ENCODE data around the gene ZNFX1.

Gene ZNFX1

DNA sequence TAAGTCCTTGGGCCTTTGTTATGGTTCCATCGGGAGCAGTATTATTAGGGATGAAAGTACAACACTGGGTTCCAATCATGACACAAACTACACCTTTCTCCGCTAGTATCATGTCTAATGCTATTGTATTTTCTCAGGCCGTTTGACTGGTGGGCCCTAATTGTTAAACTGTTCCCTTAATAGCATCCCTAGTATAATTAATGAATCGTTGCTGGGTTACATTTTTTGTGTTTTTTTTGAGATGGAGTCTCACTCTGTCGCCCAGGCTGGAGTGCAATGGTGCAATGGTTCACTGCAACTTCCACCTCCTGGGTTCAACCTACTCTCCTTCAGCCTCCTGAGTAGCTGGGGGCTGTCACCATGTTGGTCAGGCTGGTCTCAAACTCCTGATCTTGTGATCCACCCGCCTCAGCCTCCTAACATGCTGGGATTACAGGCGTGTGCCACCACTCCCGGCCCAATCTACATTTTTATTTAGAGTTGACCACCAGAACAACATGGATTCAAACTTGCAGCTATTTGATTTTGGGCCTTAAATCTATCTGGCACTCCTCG lies 4.1 kb upstream of the ZNFX1 start:
- peaks cover 84% of the 10 kb centered on the region for H3K36me3 ChIP-seq
- peaks cover 9% of the 10 kb centered on the region for H3K4me1 ChIP-seq
- peak overlapping the region; percentile 97 for H3K4me3 ChIP-seq (ENCODE audit: low read depth, low read length)
- no peaks in the 10 kb centered on the region for H3K9me3 ChIP-seq
- DNase-seq: no peak
- no peaks in the 10 kb centered on the region for H3K27me3 ChIP-seq
- TF ChIP-seq, protein P1, sequence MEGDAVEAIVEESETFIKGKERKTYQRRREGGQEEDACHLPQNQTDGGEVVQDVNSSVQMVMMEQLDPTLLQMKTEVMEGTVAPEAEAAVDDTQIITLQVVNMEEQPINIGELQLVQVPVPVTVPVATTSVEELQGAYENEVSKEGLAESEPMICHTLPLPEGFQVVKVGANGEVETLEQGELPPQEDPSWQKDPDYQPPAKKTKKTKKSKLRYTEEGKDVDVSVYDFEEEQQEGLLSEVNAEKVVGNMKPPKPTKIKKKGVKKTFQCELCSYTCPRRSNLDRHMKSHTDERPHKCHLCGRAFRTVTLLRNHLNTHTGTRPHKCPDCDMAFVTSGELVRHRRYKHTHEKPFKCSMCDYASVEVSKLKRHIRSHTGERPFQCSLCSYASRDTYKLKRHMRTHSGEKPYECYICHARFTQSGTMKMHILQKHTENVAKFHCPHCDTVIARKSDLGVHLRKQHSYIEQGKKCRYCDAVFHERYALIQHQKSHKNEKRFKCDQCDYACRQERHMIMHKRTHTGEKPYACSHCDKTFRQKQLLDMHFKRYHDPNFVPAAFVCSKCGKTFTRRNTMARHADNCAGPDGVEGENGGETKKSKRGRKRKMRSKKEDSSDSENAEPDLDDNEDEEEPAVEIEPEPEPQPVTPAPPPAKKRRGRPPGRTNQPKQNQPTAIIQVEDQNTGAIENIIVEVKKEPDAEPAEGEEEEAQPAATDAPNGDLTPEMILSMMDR (IDR thresholded peaks at IDR 0.05; ENCODE audit: low read depth, low read length): no peak

DNA sequence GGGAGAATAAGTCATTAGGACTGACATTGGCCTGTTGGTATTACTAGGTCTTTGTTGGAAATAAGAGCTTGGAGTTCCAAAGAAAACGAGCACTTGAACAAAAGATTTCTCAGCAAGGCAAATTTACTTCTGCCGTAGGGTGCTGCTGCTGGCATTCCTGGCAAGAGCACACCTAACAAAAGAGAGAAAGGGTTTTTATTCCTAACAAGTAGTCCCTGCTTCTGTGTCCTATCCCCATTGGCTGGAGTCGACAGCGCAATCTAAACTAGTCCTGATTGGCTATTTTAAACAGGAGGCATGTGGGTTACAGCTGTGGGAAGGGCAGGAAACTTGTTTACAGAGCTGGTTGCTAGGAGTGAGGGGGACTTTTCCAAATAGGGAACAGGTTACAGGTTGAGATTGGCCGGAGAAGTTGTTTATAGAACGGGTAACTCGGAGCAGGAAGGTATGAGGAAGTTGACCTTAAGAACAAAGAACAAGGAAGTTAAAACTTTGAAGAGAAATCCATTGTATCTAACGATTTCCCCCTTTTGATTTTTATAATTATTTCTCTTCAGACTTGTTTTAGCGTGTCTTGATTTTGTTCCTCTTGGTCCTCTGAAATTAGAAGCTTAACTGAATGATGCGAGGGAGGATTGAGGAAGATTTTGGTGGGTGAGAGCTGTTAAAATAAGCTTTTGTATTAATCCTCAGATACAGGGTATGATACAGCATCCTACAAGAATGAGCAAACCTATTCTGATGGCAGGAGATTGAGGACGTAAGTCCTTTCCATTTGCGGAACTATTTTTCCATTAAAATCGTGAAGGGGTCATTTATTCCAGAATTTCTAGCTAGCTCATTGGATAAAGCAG lies 3.4 kb upstream of the ZNFX1 start:
- Histone ChIP-seq H3K4me3 (ENCODE audit: low read depth, low read length) (peak overlapping the region; percentile 97), H3K9me3 (no peaks in the 10 kb centered on the region)
- DNase-seq: peak; percentile 47

DNA sequence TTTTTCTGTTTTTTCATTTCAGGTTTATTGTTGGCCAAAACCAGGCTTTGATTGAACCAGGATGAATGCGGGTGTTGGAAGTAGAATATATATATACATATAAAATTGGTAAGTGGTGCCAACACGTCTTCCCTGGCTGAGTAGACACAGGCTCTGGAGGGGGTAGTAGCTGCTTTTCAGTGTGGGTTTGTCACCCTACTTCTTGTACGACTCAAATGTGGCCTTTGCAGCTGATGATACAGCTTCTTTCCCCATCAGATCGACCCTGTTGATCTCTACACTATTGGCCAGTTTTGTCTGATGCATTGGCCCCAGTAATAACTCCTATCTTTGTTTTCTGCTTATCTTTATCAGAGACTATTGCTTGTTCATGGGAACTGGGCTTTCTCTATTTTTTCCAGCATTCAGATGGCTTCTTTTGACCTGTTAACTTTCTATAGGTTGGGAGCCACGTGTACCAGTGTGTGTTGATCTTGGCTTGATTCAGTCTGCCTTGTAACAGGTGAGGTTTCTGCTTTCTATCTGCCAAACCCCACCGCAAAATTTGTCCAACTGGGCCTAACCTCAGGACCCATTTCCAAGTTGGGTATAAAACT lies 2.7 kb upstream of the ZNFX1 start:
- H3K27me3 ChIP-seq: no peaks in the 10 kb centered on the region
- peaks cover 13% of the 10 kb centered on the region for H3K4me1 ChIP-seq
- TF ChIP-seq, protein P1 (IDR thresholded peaks at IDR 0.05; ENCODE audit: low read depth, low read length): no peak
- H3K4me3 ChIP-seq (ENCODE audit: low read depth, low read length): peak overlapping the region; percentile 97
- H3K36me3 ChIP-seq: peaks cover 73% of the 10 kb centered on the region
- DNase-seq: no peak
- no peaks in the 10 kb centered on the region for H3K9me3 ChIP-seq

More for the DNA sequence above, 3.4 kb upstream of the ZNFX1 start:
- H3K36me3 ChIP-seq: peaks cover 77% of the 10 kb centered on the region
- TF ChIP-seq, protein P1 (IDR thresholded peaks at IDR 0.05; ENCODE audit: low read depth, low read length): no peak
- H3K27me3 ChIP-seq: no peaks in the 10 kb centered on the region
- H3K4me1 ChIP-seq: peaks cover 8% of the 10 kb centered on the region

DNA sequence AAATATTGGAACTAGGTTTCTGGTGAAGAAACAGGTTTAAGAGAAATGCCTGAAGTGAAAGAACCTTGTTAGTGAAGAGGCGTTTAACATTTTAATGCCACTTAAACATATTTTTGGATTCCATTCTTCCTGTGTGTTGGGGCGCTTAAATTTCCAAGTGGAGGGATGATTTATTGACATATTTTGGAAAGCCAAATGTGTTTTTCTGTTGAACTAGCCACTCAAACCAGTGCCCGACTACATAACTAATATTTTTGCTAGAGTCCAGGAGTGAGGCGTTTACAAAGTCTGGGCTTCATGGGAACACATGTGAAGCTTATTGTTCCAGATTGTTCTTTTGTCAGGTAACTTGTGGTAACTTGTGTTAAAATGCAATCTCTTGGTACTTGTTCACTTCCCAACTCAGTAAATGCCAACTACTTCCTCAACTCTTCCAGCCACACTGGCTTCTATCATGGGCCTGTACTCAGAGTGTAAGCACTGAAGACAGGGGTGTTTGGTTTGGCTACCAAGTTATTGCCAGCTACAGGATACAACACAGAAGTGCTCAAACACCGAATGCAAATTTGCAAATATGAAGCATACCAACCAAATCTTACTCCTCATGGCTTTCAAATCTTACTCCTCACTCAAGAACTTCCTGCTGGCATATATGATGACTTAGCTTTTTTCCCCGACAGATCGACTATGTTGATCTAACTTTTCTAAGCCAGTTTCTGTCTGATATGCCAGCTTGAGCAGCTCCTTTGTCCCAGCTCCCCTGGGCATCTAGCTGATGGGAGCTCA lies 2.0 kb upstream of the ZNFX1 start:
- TF ChIP-seq, protein P1 (IDR thresholded peaks at IDR 0.05; ENCODE audit: low read depth, low read length): no peak
- Histone ChIP-seq H3K4me1 (peaks cover 8% of the 10 kb centered on the region), H3K4me3 (ENCODE audit: low read depth, low read length) (peak overlapping the region; percentile 97), H3K27me3 (no peaks in the 10 kb centered on the region), H3K9me3 (no peaks in the 10 kb centered on the region), H3K36me3 (peaks cover 71% of the 10 kb centered on the region)
- DNase-seq: no peak

DNA sequence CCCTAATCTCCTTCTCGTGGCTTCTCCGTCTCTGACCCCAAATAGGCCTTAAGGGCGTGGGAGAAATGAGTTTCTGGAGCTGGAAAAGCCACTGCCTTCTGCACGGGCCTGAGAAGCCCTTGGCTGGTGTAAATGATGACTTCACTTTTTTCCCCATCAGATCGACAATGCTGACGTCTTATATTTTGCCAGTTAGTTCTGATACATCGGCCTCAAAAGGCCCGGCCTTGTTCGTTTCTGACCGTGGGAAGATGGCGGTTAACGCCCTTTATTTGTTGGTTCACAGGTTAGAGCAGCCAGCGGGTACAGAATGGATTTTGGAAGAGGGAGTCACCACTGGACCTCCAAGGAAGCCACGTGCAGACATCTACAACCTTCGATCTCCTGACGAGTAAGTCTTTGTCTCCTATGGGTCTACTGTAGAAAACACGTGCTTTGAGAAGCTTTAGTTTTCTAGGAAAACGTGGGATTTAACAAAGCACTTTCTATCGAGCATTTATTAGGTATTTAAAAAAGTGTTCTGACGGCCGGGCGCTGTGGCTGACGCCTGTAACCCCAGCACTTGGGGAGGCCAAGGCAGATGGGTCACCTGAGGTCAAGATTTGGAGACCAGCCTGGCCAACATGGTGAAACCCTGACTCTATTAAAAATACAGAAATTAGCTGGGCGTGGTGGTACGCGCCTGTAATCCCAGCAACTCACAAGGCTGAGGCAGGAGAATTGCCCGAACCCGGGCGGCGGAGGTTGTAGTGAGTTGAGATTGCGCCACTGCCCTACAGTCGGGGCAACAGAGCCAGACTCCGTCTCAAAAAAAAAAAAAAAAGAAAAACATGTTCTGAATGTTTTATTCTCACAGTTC lies 1.2 kb upstream of the ZNFX1 start:
- peaks cover 8% of the 10 kb centered on the region for H3K4me1 ChIP-seq
- no peak for DNase-seq
- H3K36me3 ChIP-seq: peaks cover 69% of the 10 kb centered on the region
- H3K27me3 ChIP-seq: no peaks in the 10 kb centered on the region
- H3K4me3 ChIP-seq (ENCODE audit: low read depth, low read length): peak overlapping the region; percentile 97
- no peaks in the 10 kb centered on the region for H3K9me3 ChIP-seq
- TF ChIP-seq, protein P1 (IDR thresholded peaks at IDR 0.05; ENCODE audit: low read depth, low read length): no peak
